HUES48 (cell line): ENCODE results near the gene NAALADL1.
"Not testable (repeated sequence)": the region's sequence is repeated elsewhere in the genome, so short reads cannot be mapped to it uniquely, and the experiment has no call there.

Experiments
- H3K27ac ChIP-seq: one replicate; pipeline ENCODE4 v1.7.0; 2013; ENCODE audit warnings: low read depth, low read length, inconsistent platforms
- H3K27me3 ChIP-seq: 2 replicates; pipeline ENCODE4 v1.6.1; 2013; ENCODE audit warnings: mild to moderate bottlenecking, low read length; ENCODE audit not compliant: control insufficient read depth, insufficient read depth
- H3K36me3 ChIP-seq: 2 replicates; pipeline ENCODE4 v1.6.1; 2013; ENCODE audit warnings: low read length; ENCODE audit not compliant: control insufficient read depth, insufficient read depth
- H3K4me1 ChIP-seq: 2 replicates; pipeline ENCODE4 v1.6.1; 2013; ENCODE audit warnings: mild to moderate bottlenecking, low read length; ENCODE audit not compliant: control insufficient read depth, insufficient read depth
- H3K4me3 ChIP-seq: 2 replicates; pipeline ENCODE4 v1.5.1; 2013; ENCODE audit warnings: mild to moderate bottlenecking, low read depth, low read length
- H3K9ac ChIP-seq: 2 replicates; pipeline ENCODE4 v1.6.1; 2013; ENCODE audit warnings: mild to moderate bottlenecking, low read depth, low read length, moderate library complexity
- H3K9me3 ChIP-seq: 2 replicates; pipeline ENCODE4 v1.6.1; 2013; ENCODE audit warnings: low read length; ENCODE audit not compliant: control insufficient read depth, insufficient read depth

The NAALADL1 gene

DNA sequence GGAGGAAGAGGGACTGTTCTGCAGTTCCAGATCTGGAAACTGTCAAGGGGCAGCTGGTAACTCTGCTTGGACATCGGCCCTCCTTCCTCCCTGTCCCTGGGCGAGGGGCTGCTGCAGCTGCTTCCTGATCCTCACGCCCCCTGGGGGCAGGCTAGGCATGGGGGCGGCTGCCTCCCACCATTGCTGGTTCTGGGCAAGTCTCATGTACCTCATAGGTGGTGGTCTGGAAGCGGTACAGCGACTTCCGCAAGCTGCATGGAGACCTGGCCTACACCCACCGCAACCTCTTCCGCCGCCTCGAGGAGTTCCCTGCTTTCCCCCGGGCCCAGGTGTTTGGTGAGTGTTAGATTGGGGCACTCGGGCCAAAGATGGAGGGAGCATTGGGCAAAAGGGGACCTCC, 26.1 kb downstream of the NAALADL1 start:
- Histone ChIP-seq H3K36me3 (0 out of 2 replicates have a peak, but pooled peaks cover 5% of the 10 kb centered on the region), H3K9ac (no peak overlapping the region), H3K4me1 (peaks cover 5% of the 10 kb centered on the region; the same call in 1 of the 2 replicates), H3K4me3 (no peak overlapping the region), H3K27me3 (no peaks in the 10 kb centered on the region), H3K9me3 (no peaks in the 10 kb centered on the region), H3K27ac (no peak overlapping the region)

DNA sequence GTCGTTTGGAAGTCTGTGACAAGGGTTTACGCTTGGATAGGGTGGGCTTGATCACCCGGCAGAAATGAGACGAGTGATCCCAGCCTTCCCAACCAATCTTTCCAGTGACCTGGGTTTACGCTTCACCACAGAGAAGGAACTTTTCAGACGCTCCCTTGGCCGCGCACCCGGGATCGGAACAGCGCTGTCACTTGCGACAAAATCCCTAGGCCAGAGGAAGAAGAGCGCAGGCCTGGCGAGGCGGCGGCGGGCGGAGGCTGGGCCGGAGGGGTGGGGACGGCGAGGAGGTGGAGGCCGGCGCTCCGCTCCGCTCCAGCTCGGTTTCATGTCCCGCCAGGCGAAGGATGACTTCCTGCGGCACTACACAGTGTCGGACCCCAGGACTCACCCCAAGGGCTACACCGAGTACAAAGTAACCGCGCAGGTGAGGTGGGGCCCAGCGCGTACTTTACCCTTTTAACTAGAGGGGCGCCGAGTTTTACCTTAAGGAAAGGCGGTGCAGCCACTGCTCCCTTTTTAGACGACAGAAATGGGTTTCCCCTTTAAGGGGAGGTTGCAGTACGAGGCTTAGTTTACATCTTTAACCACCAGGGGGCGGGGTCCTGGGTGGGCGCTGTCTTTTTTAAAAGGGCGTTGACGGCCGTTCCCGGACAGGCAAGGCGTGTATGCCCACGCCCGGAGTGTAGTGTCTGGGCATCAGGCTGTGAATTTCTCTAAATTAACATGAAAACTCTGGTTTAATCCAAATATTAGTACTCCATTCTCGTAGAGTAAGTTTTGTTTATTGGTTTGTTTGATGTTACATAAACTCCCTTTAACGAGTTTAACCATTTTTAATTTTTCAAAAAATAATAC, 30.9 kb downstream of the NAALADL1 start, which contains the start of gene SNX15:
TSS of gene SNX15 (plus strand) at position 227 of the 855 bp plus-strand sequence. CDS start at position 326, 99 bp downstream.
- Histone ChIP-seq H3K36me3 (0 out of 2 replicates have a peak, but pooled peaks cover under 1% of the 10 kb centered on the region), H3K4me3 (peak within 1 kb of the TSS; percentile 73), H3K27ac (peak within 1 kb of the TSS; percentile 82), H3K4me1 (peaks cover 8% of the 10 kb centered on the region; the same call in 1 of the 2 replicates), H3K27me3 (no peaks in the 10 kb centered on the region), H3K9ac (peak within 1 kb of the TSS; percentile 52; the same call in 1 of the 2 replicates), H3K9me3 (no peaks in the 10 kb centered on the region)

DNA sequence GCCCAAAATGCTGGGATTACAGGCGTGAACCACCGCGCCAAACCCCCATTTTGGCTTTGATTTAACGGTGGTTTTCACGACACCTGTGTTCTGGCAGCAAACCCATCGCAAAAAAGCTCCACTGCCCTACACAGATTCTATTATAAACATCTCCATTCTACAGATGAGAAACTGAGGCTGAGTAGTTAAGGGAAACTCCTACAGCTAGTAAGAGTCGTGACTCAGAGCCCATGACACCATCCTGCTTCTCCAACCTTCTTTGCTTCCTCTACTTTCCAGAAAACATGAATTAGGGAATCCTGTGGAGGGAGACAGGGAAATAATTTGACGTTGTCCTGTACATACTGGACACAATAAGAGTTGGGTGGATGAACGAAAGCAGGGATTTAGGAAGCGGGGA, 31.5 kb downstream of the NAALADL1 start:
- Histone ChIP-seq H3K4me3 (peak overlapping the region; percentile 73), H3K9ac (no peak overlapping the region), H3K9me3 (no peaks in the 10 kb centered on the region), H3K27ac (no peak overlapping the region), H3K4me1 (peaks cover 8% of the 10 kb centered on the region; the same call in 1 of the 2 replicates), H3K36me3 (0 out of 2 replicates have a peak, but pooled peaks cover 6% of the 10 kb centered on the region), H3K27me3 (no peaks in the 10 kb centered on the region)

DNA sequence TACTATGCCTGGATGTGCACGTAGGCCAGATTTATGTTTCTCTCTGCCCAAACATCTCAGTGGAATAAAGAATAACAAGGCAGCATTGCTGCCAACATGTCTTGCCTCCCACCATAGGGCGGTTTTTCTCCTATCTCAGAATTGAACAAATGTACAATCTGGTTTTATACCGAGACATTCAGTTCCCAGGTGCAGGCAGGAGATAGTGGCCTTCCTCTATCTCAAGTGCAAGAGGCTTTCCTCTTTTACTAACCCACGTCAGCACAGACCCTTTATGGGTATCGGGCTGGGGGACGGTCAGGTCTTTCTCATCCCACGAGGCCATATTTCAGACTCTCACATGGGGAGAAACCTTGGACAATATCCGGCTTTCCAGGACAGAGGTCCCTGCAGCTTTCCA, 34.9 kb downstream of the NAALADL1 start:
- peaks cover 30% of the 10 kb centered on the region for H3K36me3 ChIP-seq
- H3K9me3 ChIP-seq, H3K4me3 ChIP-seq, H3K27ac ChIP-seq, H3K9ac ChIP-seq, H3K27me3 ChIP-seq, H3K4me1 ChIP-seq: not testable (repeated sequence)

DNA sequence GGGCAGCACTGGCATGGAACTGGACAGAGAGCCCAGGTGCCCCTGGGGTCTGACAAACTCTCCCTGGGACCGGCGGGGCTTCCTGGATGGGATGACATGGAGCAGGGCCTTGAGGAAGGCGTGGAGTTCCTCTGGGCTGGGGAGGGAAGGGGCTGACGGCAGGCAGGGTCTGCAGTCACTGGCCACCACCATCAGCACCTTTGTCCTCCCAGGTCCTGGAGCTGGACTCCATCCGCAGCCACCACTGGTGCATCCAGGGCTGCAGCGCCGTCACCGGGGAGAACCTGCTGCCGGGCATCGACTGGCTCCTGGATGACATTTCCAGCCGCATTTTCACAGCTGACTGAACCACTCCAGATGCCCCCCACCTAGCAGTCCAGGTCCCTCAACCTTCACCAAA, 36.8 kb downstream of the NAALADL1 start:
- Histone ChIP-seq H3K4me3 (no peak overlapping the region), H3K4me1 (no peaks in the 10 kb centered on the region), H3K27ac (no peak overlapping the region), H3K27me3 (no peaks in the 10 kb centered on the region), H3K36me3 (peaks cover 41% of the 10 kb centered on the region), H3K9ac (no peak overlapping the region), H3K9me3 (no peaks in the 10 kb centered on the region)

DNA sequence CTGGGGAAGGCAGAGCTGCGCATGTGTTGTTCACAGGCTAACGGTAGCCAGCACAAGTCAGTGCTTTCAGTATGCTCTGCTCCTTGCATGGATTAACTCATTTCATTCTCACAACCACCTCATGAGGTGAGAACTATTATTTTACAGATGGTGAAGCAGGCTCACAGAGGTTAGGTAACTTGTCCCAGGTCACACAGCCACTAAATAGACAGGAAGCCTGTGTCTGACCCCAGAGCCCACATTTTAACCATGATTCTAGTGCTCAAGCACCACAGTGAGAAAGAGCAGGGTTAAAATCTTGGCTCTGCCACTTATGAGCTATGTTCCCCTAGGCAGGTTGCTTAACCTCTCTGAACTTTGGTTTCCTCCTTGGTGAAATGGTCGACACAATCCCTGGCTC, 37.4 kb downstream of the NAALADL1 start:
- peaks cover 41% of the 10 kb centered on the region for H3K36me3 ChIP-seq
- no peaks in the 10 kb centered on the region for H3K27me3 ChIP-seq
- H3K9ac ChIP-seq: no peak overlapping the region
- H3K9me3 ChIP-seq: no peaks in the 10 kb centered on the region
- H3K4me1 ChIP-seq: no peaks in the 10 kb centered on the region
- no peak overlapping the region for H3K4me3 ChIP-seq
- no peak overlapping the region for H3K27ac ChIP-seq

DNA sequence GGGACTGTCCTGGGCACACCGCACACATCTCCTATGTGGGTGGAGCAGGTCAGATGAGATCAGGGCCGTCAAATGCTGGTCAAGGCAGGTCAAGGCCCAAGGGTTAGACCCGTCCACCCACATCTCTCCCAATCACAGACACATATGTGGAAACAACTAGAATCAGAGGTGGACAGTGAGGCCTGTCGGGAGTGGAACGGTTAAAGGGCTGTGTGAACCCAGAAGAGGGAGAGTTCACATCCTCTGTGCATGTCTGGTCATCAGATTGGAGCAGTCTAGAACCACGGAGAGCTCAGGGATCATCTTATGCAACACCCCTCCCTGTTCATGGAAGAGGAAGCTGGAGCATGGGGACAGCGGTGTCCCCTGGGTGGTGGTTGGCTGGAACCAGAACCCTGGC, 38.5 kb downstream of the NAALADL1 start:
- Histone ChIP-seq H3K4me3 (no peak overlapping the region), H3K9ac (no peak overlapping the region), H3K36me3 (peaks cover 41% of the 10 kb centered on the region), H3K4me1 (no peaks in the 10 kb centered on the region), H3K27me3 (no peaks in the 10 kb centered on the region), H3K27ac (no peak overlapping the region), H3K9me3 (no peaks in the 10 kb centered on the region)

DNA sequence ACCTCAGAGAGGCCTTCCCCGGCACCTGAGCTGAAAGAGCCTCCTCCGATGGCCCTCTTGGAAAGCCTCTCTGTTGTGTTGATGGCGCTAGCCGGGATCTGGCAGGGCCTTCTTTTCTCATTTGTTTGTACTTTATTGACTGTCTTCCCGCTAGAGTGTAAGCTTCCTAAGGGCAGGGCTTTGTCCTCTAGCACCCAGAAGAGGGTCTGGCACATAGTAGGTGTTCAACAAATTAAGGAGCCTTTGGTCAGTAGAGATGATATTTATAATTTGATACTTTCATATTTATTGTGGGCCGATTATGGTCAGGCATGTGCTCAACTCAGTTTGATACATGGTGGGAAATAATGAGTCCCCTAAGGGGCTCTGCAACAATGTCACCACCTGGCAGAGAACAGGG, 40.4 kb downstream of the NAALADL1 start:
- Histone ChIP-seq H3K4me1 (peaks cover 4% of the 10 kb centered on the region), H3K27ac (no peak overlapping the region), H3K4me3 (no peak overlapping the region), H3K9ac (no peak overlapping the region), H3K27me3 (no peaks in the 10 kb centered on the region), H3K9me3 (no peaks in the 10 kb centered on the region), H3K36me3 (peaks cover 41% of the 10 kb centered on the region)

DNA sequence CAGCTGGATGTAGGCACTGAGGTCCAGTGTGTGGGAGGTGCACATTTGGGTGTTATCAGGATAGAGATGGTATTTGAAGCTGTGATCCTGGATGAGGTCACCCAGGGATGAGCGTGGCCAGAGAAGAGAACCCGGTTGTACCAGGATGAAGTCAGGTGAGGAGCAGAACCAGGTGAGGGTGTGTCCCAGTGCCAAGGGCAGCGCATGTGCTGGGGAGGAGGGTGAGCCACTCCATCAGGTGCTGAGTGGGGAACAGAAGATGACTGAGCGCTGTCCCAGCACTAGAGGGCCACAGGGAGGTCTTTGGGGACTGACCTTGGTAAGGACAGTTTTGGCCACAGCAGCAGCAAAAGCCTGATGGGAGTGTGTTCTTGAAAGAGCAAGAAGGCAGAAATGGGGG, 41.6 kb downstream of the NAALADL1 start:
- no peak overlapping the region for H3K27ac ChIP-seq

DNA sequence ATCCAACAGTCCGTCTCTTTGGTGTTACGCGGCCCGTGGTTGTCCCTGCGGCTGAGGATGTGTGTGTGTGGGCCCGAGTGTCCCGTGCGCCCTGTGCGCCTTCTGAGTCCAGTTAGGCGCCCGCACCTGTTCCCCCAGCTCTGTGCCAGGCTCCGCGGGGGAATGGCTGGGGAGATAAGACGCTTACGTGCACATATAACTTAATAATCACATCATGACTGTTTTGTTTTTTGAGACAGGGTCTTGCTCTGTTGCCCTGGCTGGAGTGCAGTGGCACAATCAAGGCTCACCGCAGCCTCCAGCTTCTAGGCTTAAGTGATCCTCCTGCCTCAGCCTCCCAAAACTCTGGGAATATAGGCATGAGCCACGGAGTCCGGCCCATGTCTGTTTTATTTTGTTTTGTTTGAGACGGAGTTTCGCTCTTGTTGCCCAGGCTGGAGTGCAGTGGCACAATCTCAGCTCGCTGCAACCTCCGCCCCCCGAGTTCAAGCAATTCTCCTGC, 43.6 kb downstream of the NAALADL1 start:
- Histone ChIP-seq H3K36me3 (peaks cover 19% of the 10 kb centered on the region), H3K4me1 (peaks cover 4% of the 10 kb centered on the region), H3K9ac (peak overlapping the region; percentile 69), H3K9me3 (no peaks in the 10 kb centered on the region), H3K27ac (peak overlapping the region; percentile 98), H3K4me3 (peak overlapping the region; percentile 77), H3K27me3 (no peaks in the 10 kb centered on the region)

More for the DNA sequence above, 41.6 kb downstream of the NAALADL1 start:
- no peaks in the 10 kb centered on the region for H3K9me3 ChIP-seq
- H3K4me3 ChIP-seq: no peak overlapping the region
- no peak overlapping the region for H3K9ac ChIP-seq
- H3K27me3 ChIP-seq: no peaks in the 10 kb centered on the region
- peaks cover 34% of the 10 kb centered on the region for H3K36me3 ChIP-seq
- peaks cover 4% of the 10 kb centered on the region for H3K4me1 ChIP-seq
